SHP77 (cell line): Measurements from ENCODE around the gene CNOT10.

Experiments
- DNase-seq, 2 experiments: peaks; one replicate each; lab custom pipeline; 2025; lab: John Stamatoyannopoulos, UW

The CNOT10 gene

GRCh38 chr3:32817558-32818228 is 132.7 kb downstream of the CNOT10 start, which contains the start of gene TRIM71:
TRIM71 (plus strand) TSS chr3:32817997; CDS start chr3:32818081, 84 bp downstream.
- no peak for DNase-seq

GRCh38 chr3:32818229-32818969 is 133.4 kb downstream of the CNOT10 start:
- no peak for DNase-seq

GRCh38 chr3:32818970-32819511 is 134.1 kb downstream of the CNOT10 start:
- no peak for DNase-seq

GRCh38 chr3:32819551-32820348 is 134.8 kb downstream of the CNOT10 start:
- no peak for DNase-seq

GRCh38 chr3:32820430-32820829 is 135.4 kb downstream of the CNOT10 start:
- no peak for DNase-seq

- no peak for DNase-seq
Measured at GRCh38 chr3:32820971-32821685, 136.1 kb downstream of the CNOT10 start.

GRCh38 chr3:32821686-32822296 is 136.8 kb downstream of the CNOT10 start:
- no peak for DNase-seq

- DNase-seq, result no peak
Measured at GRCh38 chr3:32822609-32823498, 137.9 kb downstream of the CNOT10 start.
